ENCODE measurements around the gene SLC23A3. TPM values are rescaled to one million over a fixed set of nuclear protein-coding genes. Genes with fewer than 3 reads are reported as not detected.

The SLC23A3 gene
- 0.54 and 1.2 TPM in 2 replicates for total RNA-seq

GRCh38 chr2:219169930-219170654 lies at the start of gene SLC23A3:
TSS of gene SLC23A3 (minus strand) at chr2:219170029. CDS start at chr2:219169984, 45 bp downstream.

GRCh38 chr2:219218732-219219701 lies 49.2 kb upstream of the SLC23A3 start, which contains the start of gene ABCB6:
TSS of gene ABCB6 (minus strand) at chr2:219218958. CDS start at chr2:219218673, 285 bp downstream.

GRCh38 chr2:219206328-219207133 lies 36.7 kb upstream of the SLC23A3 start, which contains the start of gene ZFAND2B:
TSS of gene ZFAND2B (plus strand) at chr2:219206782. CDS start at chr2:219206988, 206 bp downstream.

GRCh38 chr2:219177552-219178376 lies 7.9 kb upstream of the SLC23A3 start, which contains the start of gene RETREG2:
TSS of gene RETREG2 (plus strand) at chr2:219178275. CDS start at chr2:219178353, 78 bp downstream.

GRCh38 chr2:219176818-219177551 lies 7.2 kb upstream of the SLC23A3 start, which contains the start of gene CNPPD1:
TSS of gene CNPPD1 (minus strand) at chr2:219176925. CDS start at chr2:219176828, 97 bp downstream.

GRCh38 chr2:219160186-219161017 lies 9.4 kb downstream of the SLC23A3 start, which contains the start of gene NHEJ1:
TSS of gene NHEJ1 (minus strand) at chr2:219160815. CDS start at chr2:219158362, 2,453 bp downstream.

Other genes starting within 250 kb of the SLC23A3 start
- gene CDK5R2, start 210.4 kb downstream of the SLC23A3 start, total RNA-seq: not detected in 2 replicates
- not detected in 2 replicates for gene FEV, start 184.8 kb downstream of the SLC23A3 start, total RNA-seq
- gene CRYBA2, start 176.6 kb downstream of the SLC23A3 start, total RNA-seq: not detected in 2 replicates
- gene CFAP65, start 128.5 kb downstream of the SLC23A3 start, total RNA-seq: not detected in 2 replicates
- under 0.01 and 0.09 TPM in 2 replicates for gene IHH, start 109.1 kb downstream of the SLC23A3 start, total RNA-seq
- 17.4 and 18.0 TPM in 2 replicates for gene NHEJ1, start 9.2 kb downstream of the SLC23A3 start, total RNA-seq
- 22.7 and 28.3 TPM in 2 replicates for gene CNPPD1, start 6.9 kb upstream of the SLC23A3 start, total RNA-seq
- gene RETREG2, start 8.2 kb upstream of the SLC23A3 start, total RNA-seq: 65.0 and 65.4 TPM in 2 replicates
- 19.2 and 30.6 TPM in 2 replicates for gene ZFAND2B, start 36.8 kb upstream of the SLC23A3 start, total RNA-seq
- 18.7 and 25.5 TPM in 2 replicates for gene ABCB6, start 48.9 kb upstream of the SLC23A3 start, total RNA-seq
- gene ATG9A, start 59.6 kb upstream of the SLC23A3 start, total RNA-seq: 41.2 and 43.8 TPM in 2 replicates
- 20.5 and 22.2 TPM in 2 replicates for gene ANKZF1, start 59.8 kb upstream of the SLC23A3 start, total RNA-seq
- 3.0 and 4.1 TPM in 2 replicates for gene GLB1L, start 75.4 kb upstream of the SLC23A3 start, total RNA-seq
- gene STK16, start 75.5 kb upstream of the SLC23A3 start, total RNA-seq: 17.7 and 20.8 TPM in 2 replicates
- not detected in 2 replicates for gene TUBA4B, start 83.2 kb upstream of the SLC23A3 start, total RNA-seq
- 10.2 and 11.3 TPM in 2 replicates for gene TUBA4A, start 83.9 kb upstream of the SLC23A3 start, total RNA-seq
- gene DNAJB2, start 109.3 kb upstream of the SLC23A3 start, total RNA-seq: 20.8 and 21.1 TPM in 2 replicates
- gene PTPRN, start 139.4 kb upstream of the SLC23A3 start, total RNA-seq: not detected in 2 replicates
- gene RESP18, start 162.7 kb upstream of the SLC23A3 start, total RNA-seq: not detected in 2 replicates
- gene DNPEP, start 217.9 kb upstream of the SLC23A3 start, total RNA-seq: 58.8 and 67.3 TPM in 2 replicates
- gene DES, start 248.3 kb upstream of the SLC23A3 start, total RNA-seq: not detected in 2 replicates